K562 (cell line): Measurements from ENCODE around the gene MTFR2. TPM values are rescaled to one million over a fixed set of nuclear protein-coding genes. Genes with fewer than 3 reads are reported as not detected.

Experiments
- ATF7 ChIP-seq: fragments of 450-650 bp; IDR thresholded peaks from 2 replicates; pipeline ENCODE4 v1.7.1; 2014; ENCODE audit warnings: mild to moderate bottlenecking, moderate library complexity
- CHCHD3 ChIP-seq: fragments of 250-450 bp; sonication (Bioruptor Pico); IDR thresholded peaks from 2 replicates; pipeline ENCODE4 v2.1.2; 2022; ENCODE audit warnings: mild to moderate bottlenecking
- CREB3 ChIP-seq: fragments of 450-650 bp; conservative IDR thresholded peaks from 2 replicates; pipeline ENCODE4 v1.6.1; 2016; ENCODE audit warnings: missing genetic modification characterization, low read depth, mild to moderate bottlenecking, missing compliant biosample characterization, moderate library complexity
- DACH1 ChIP-seq: fragments of 450-650 bp; IDR thresholded peaks from 2 replicates; pipeline ENCODE4 v1.6.1; 2018; ENCODE audit not compliant: partially characterized antibody
- DDX20 ChIP-seq: fragments of 450-650 bp; IDR thresholded peaks from 2 replicates; pipeline ENCODE4 v1.6.1; 2016; ENCODE audit warnings: missing genetic modification characterization, low read depth, mild to moderate bottlenecking, missing compliant biosample characterization, moderate library complexity
- EGR1 ChIP-seq: fragments of 450-650 bp; conservative IDR thresholded peaks from 2 replicates; pipeline ENCODE4 v1.6.1; 2017; ENCODE audit warnings: mild to moderate bottlenecking
- HCFC1 ChIP-seq: IDR thresholded peaks from 2 replicates; pipeline ENCODE4 v1.6.1; 2012; ENCODE audit warnings: low read depth, low read length, improper control_type of control experiment
- NCOR1 ChIP-seq: fragments of 450-650 bp; IDR thresholded peaks from 2 replicates; pipeline ENCODE4 v1.6.1; 2016; ENCODE audit warnings: mild to moderate bottlenecking, moderate library complexity
- NFATC3 ChIP-seq: fragments of 450-650 bp; IDR thresholded peaks from 2 replicates; pipeline ENCODE4 v1.6.1; 2017; ENCODE audit warnings: mild to moderate bottlenecking
- NR4A1 ChIP-seq, 2 experiments: fragments of 250-450 bp in 1 of 2; fragments of 450-650 bp in 1 of 2; sonication (Bioruptor Pico) in 1 of 2; IDR thresholded peaks; 2 replicates each; pipeline versions ENCODE4 v1.4.0 to v1.6.1; 2016 to 2020; ENCODE audit warnings: mild to moderate bottlenecking in 2 of 2, missing compliant biosample characterization in 1 of 2, missing genetic modification characterization in 1 of 2, moderate library complexity in 1 of 2
- OTX1 ChIP-seq: fragments of 450-650 bp; formaldehyde crosslinking; IDR thresholded peaks from 2 replicates; pipeline ENCODE4 v1.4.0; 2022; ENCODE audit warnings: mild to moderate bottlenecking
- POU5F1 ChIP-seq: fragments of 150-350 bp; IDR thresholded peaks from 2 replicates; pipeline ENCODE4 v1.6.1; 2014; ENCODE audit warnings: borderline replicate concordance, low read length, low read depth, mild to moderate bottlenecking; ENCODE audit not compliant: partially characterized antibody
- RBM14 ChIP-seq: fragments of 200-400 bp; formaldehyde crosslinking; IDR thresholded peaks from 2 replicates; pipeline ENCODE4 v1.6.1; 2018; ENCODE audit warnings: low read depth, mild to moderate bottlenecking, low read length, moderate library complexity, borderline replicate concordance; ENCODE audit not compliant: insufficient read depth
- SNIP1 ChIP-seq: fragments of 450-650 bp; IDR thresholded peaks from 2 replicates; pipeline ENCODE4 v1.7.1; 2017; ENCODE audit warnings: low read depth, mild to moderate bottlenecking
- STAT6 ChIP-seq: sonication (generic); formaldehyde crosslinking; IDR thresholded peaks from 2 replicates; pipeline ENCODE4 v1.8.1; 2023; ENCODE audit warnings: mild to moderate bottlenecking, missing genetic modification reagents
- TAF1 ChIP-seq: IDR thresholded peaks from 2 replicates; pipeline ENCODE4 v1.6.1; 2011; ENCODE audit warnings: mild to moderate bottlenecking, low read length, moderate library complexity; ENCODE audit not compliant: insufficient read depth, control insufficient read depth, severe bottlenecking; ENCODE audit errors: extremely low read depth
- TCFL5 ChIP-seq: fragments of 250-450 bp; sonication (Bioruptor Pico); conservative IDR thresholded peaks from 2 replicates; pipeline ENCODE4 v1.6.1; 2021; ENCODE audit warnings: mild to moderate bottlenecking, moderate library complexity, matching md5 sums
- UBTF ChIP-seq, 2 experiments: IDR thresholded peaks; 2 replicates each; pipeline ENCODE4 v1.6.1; 2012; ENCODE audit warnings: improper control_type of control experiment in 2 of 2, low read depth in 2 of 2, low read length in 2 of 2, borderline replicate concordance in 1 of 2
- USF2 ChIP-seq: sonication (generic); formaldehyde crosslinking; IDR thresholded peaks from 2 replicates; pipeline ENCODE4 v1.5.0; 2020; ENCODE audit warnings: missing genetic modification reagents
- ZNF146 ChIP-seq: IDR thresholded peaks from one replicate; pipeline ENCODE4 v1.6.1; 2018; ENCODE audit warnings: missing compliant biosample characterization; ENCODE audit not compliant: unreplicated experiment
- ZNF174 ChIP-seq: fragments of 250-450 bp; sonication (Bioruptor Pico); IDR thresholded peaks from 2 replicates; pipeline ENCODE4 v1.4.0; 2020; ENCODE audit warnings: mild to moderate bottlenecking
- ZNF239 ChIP-seq: fragments of 250-450 bp; sonication (Bioruptor Pico); IDR thresholded peaks from 2 replicates; pipeline ENCODE4 v1.4.0; 2020; ENCODE audit warnings: mild to moderate bottlenecking
- ZNF41 ChIP-seq: fragments of 250-450 bp; sonication (Bioruptor Pico); conservative IDR thresholded peaks from 2 replicates; pipeline ENCODE4 v1.4.0; 2020; ENCODE audit warnings: mild to moderate bottlenecking
- ZNF583 ChIP-seq: fragments of 250-450 bp; sonication (Bioruptor Pico); IDR thresholded peaks from 2 replicates; pipeline ENCODE4 v1.4.0; 2020
- ZNF830 ChIP-seq: fragments of 250-450 bp; sonication (Bioruptor Pico); IDR thresholded peaks from 2 replicates; pipeline ENCODE4 v1.5.0; 2021; ENCODE audit warnings: mild to moderate bottlenecking
- polyA plus RNA-seq, 8 experiments: library from polyadenylated mRNA; depleted of rRNA in 4 of 8; stranded (reverse) in 5 of 8; unstranded in 3 of 8; fragments of >200 nt; fragmentation: Nextera tagmentation in 2 of 8; fragmentation: Illumina TruSeq in 1 of 8; extraction: Ambion mirVana in 2 of 8; extraction: Trizol in 1 of 8; gene quantifications; 2 replicates each; pipeline versions ENCODE4 v1.2.1 to v1.2.3, GENCODE V29; 2011 to 2014; ENCODE audit warnings: inconsistent platforms in 1 of 8, missing spikeins in 1 of 8
- total RNA-seq, 7 experiments: library from RNA; depleted of rRNA in 6 of 7; stranded (reverse); fragments of >200 nt in 6 of 7; fragmentation: Illumina TruSeq in 2 of 7; extraction: Trizol in 2 of 7; gene quantifications; 2 replicates each; pipeline versions ENCODE4 v1.2.1 to v1.2.3, GENCODE V29; 2011 to 2021; ENCODE audit warnings: low replicate concordance in 1 of 7

The MTFR2 gene
- total and polyA plus RNA-seq, 9 of the 15 experiments (the other 6 are each of a cell fraction or from before 2014, with no cell fraction given), result 10.1 to 63.3 (median 45.9) TPM

- TF ChIP-seq ZNF239 (CRISPR knock-in tag) (no peak), ZNF174 (CRISPR knock-in tag) (no peak), STAT6 (CRISPR knock-in tag) (no peak), TCFL5 (CRISPR knock-in tag) (no peak), POU5F1 (no peak), RBM14 (no peak), UBTF (IDR thresholded peaks at IDR 0.05; ENCODE audit: borderline replicate concordance in 1 of 2, low read depth in 2 of 2, low read length in 2 of 2) (no peak), EGR1 (peak; percentile 50), CREB3 (tag) (no peak), USF2 (no peak), DACH1 (no peak), OTX1 (peak; percentile 74; the same call in 1 of the 2 replicates), ZNF830 (CRISPR knock-in tag) (no peak), ZNF583 (CRISPR knock-in tag) (peak; percentile 33; the same call in 1 of the 2 replicates), ZNF146 (CRISPR knock-in tag) (no peak), SNIP1 (no peak), ATF7 (no peak), TAF1 (peak; percentile 30), ZNF41 (CRISPR knock-in tag) (0 out of 2 replicates have a peak, but pooled peaks have one; percentile 55), CHCHD3 (no peak), DDX20 (tag) (no peak), NCOR1 (no peak), HCFC1 (no peak), NFATC3 (no peak), NR4A1 (CRISPR knock-in tag; IDR thresholded peaks at IDR 0.05) (no peak), NR4A1 (tag; IDR thresholded peaks at IDR 0.05) (peak; percentile 72; the same call in 1 of the 2 replicates)
These were observed 39.1 kb upstream of the MTFR2 start (continued) for GRCh38 chr6:136289327-136289578.
